Measurements from ENCODE around the gene F10.
A peak's percentile ranks its signal among the peaks of the same experiment; 100 is the strongest.

GRCh38 chr13:113105032-113105920 is 17.3 kb upstream of the F10 start, which contains the start of gene F7:
- no peak for TF ChIP-seq GABPA (IDR thresholded peaks at IDR 0.05 in 1 of 2, conservative IDR thresholded peaks at IDR 0.05 in 1 of 2)
- peak; percentile 93 for TF ChIP-seq TAF1 (conservative IDR thresholded peaks at IDR 0.05)
- TF ChIP-seq CTCF (IDR thresholded peaks at IDR 0.05; ENCODE audit: low read depth, low read length, missing input control), result no peak
- peak; percentile 78 for TF ChIP-seq SP1 (IDR thresholded peaks at IDR 0.05)
- peak in 1 of 2 donors; percentile 68 for TF ChIP-seq EGR1 (IDR thresholded peaks at IDR 0.05; ENCODE audit: low read depth in 2 of 2)
- TF ChIP-seq RAD21 (IDR thresholded peaks at IDR 0.05), result peak; percentile 54 to 72
